ENCODE data around the gene NMNAT3.

The NMNAT3 gene

DNA sequence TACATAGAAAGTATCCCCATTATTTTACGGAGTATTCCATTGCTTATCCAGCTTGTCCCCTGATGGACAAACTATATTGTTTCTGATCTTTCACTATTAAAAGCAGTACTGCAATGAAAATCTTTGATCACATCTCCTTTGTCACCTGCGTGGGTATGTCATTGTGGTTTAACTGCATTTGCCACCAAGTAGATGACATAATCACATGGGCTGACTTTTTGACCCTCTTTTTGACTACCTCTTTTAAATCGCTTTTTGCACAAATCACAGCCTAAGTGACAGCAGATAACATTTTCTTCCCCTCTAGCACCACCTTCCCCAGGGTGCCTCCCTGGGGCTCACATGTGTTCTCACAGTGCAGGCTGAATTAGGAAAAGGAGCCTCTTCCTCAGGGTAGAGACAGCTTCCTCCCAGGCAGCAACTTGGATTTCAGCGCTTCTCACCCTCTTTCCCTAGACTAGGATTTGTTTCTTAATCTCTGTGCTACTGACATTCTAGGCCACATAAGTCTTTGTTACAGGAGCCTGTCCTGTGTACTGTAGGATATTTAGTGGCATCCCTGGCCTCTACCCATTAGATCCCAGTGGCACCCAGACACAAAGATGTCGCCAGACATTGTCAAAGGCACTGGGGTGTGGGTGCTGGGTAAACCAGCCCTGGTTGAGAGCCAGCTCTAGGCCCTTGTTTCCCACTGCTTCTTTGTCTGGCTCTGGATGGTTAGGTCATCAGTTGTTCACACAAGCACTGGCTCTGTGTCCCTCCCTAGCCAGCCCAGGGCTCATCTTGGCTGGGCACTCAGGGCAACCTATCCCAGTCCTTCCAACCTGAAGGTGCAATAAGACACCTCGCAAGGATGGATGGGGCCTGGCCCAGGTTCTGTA is 136.9 kb downstream of the NMNAT3 start:
- Histone ChIP-seq H2AFZ (ENCODE audit: low read length) (no peak overlapping the region), H3K4me2 (ENCODE audit: low read length) (no peak overlapping the region), H3K4me3 (ENCODE audit: low read depth, low read length, poor library complexity, severe bottlenecking) (no peak overlapping the region)

DNA sequence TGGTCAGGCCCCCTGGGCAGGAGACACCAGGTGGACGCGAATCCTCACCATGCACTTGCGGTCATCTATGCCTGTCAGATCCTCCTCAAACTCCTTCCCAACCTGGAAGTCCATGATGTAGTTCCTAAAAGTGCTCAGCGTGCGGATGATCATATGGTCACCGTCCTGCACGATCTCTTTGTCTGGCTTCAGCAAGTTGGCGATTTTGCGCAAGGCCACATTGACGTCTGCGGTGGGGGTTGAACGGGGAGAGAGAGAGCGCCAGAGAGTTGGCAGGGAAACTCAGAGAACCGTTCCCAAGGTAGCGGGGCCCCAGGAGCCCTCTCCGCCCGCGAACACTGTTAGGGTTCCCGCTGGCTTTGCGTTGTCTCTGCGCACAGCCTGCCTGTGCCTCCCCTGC is 139.0 kb downstream of the NMNAT3 start:
- H3K27ac ChIP-seq (ENCODE audit: low read depth, low read length, poor library complexity, severe bottlenecking): no peak overlapping the region
- TF ChIP-seq, protein P1, sequence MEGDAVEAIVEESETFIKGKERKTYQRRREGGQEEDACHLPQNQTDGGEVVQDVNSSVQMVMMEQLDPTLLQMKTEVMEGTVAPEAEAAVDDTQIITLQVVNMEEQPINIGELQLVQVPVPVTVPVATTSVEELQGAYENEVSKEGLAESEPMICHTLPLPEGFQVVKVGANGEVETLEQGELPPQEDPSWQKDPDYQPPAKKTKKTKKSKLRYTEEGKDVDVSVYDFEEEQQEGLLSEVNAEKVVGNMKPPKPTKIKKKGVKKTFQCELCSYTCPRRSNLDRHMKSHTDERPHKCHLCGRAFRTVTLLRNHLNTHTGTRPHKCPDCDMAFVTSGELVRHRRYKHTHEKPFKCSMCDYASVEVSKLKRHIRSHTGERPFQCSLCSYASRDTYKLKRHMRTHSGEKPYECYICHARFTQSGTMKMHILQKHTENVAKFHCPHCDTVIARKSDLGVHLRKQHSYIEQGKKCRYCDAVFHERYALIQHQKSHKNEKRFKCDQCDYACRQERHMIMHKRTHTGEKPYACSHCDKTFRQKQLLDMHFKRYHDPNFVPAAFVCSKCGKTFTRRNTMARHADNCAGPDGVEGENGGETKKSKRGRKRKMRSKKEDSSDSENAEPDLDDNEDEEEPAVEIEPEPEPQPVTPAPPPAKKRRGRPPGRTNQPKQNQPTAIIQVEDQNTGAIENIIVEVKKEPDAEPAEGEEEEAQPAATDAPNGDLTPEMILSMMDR (IDR thresholded peaks at IDR 0.05; ENCODE audit: low read length): no peak
- no peak for TF ChIP-seq EZH2 (IDR thresholded peaks at IDR 0.05; ENCODE audit: borderline replicate concordance, low read length)
- H3K4me3 ChIP-seq (ENCODE audit: low read depth, low read length, poor library complexity, severe bottlenecking): no peak overlapping the region
- no peaks in the 10 kb centered on the region for H3K36me3 ChIP-seq (ENCODE audit: insufficient read depth, low read length)
- no peak overlapping the region for H2AFZ ChIP-seq (ENCODE audit: low read length)
- no peak overlapping the region for H3K4me2 ChIP-seq (ENCODE audit: low read length)
- H3K9ac ChIP-seq (ENCODE audit: low read length): no peak overlapping the region
- H3K9me2 ChIP-seq (ENCODE audit: low read depth, low read length): no peaks in the 10 kb centered on the region
- no peaks in the 10 kb centered on the region for H3K4me1 ChIP-seq (ENCODE audit: insufficient read depth, low read length, severe bottlenecking)
- no peaks in the 10 kb centered on the region for H4K20me1 ChIP-seq (ENCODE audit: insufficient read depth, low read length)
- H3F3A ChIP-seq (ENCODE audit: insufficient read depth, low read length): no peaks in the 10 kb centered on the region
- H3K27me3 ChIP-seq (ENCODE audit: insufficient read depth, low read length): no peaks in the 10 kb centered on the region
- H3K79me2 ChIP-seq (ENCODE audit: insufficient read depth, low read length): no peaks in the 10 kb centered on the region
- no peaks in the 10 kb centered on the region for H3K9me3 ChIP-seq (ENCODE audit: low read length)

More for the DNA sequence above, 136.9 kb downstream of the NMNAT3 start:
- Histone ChIP-seq H3K27ac (ENCODE audit: low read depth, low read length, poor library complexity, severe bottlenecking) (no peak overlapping the region), H4K20me1 (ENCODE audit: insufficient read depth, low read length) (no peaks in the 10 kb centered on the region), H3K36me3 (ENCODE audit: insufficient read depth, low read length) (no peaks in the 10 kb centered on the region), H3K27me3 (ENCODE audit: insufficient read depth, low read length) (no peaks in the 10 kb centered on the region), H3K4me1 (ENCODE audit: insufficient read depth, low read length, severe bottlenecking) (no peaks in the 10 kb centered on the region), H3K9me2 (ENCODE audit: low read depth, low read length) (no peaks in the 10 kb centered on the region), H3K79me2 (ENCODE audit: insufficient read depth, low read length) (no peaks in the 10 kb centered on the region), H3K9me3 (ENCODE audit: low read length) (no peaks in the 10 kb centered on the region), H3F3A (ENCODE audit: insufficient read depth, low read length) (no peaks in the 10 kb centered on the region), H3K9ac (ENCODE audit: low read length) (no peak overlapping the region)
- TF ChIP-seq EZH2 (IDR thresholded peaks at IDR 0.05; ENCODE audit: borderline replicate concordance, low read length): no peak
- TF ChIP-seq, protein P1 (IDR thresholded peaks at IDR 0.05; ENCODE audit: low read length): no peak

DNA sequence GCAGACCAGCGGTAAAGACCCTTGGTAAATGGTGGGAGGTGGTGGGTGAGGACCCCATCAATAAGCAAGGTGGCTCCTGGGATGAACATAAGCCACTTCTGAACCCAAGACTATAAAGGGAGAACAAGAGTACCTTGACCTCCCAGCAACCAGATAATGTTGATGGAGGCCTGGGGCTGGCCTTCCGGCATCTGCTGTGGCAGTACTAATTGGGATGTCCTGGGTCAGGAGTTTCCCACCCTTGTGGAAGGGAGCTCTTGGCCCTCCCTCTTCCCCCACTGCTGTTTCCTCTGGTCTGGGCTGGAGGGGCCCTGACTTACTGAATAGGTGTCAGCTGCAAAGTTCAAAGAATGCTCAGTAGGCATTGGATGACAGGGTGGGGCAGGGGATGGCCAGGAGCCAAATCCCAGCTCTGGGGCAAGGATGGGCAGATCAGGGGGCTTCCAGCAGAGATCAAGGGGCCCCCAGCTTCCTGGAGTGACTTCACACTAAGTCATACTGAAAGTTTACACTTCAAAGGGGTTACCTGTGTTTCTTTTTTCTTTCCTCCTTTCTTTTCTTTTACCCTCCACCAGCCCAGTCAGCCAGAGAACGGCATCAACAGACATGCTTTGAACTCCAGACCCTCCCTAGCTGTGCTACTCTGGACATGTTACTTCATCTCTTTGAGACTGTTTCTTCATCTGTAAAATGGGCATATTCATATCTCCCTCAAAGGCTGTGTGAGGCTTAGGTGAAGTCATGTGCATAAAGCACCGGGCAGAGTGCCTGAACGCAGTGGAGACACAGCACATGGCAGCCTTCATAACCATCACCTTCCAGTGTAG is 139.8 kb downstream of the NMNAT3 start:
- Histone ChIP-seq H4K20me1 (ENCODE audit: insufficient read depth, low read length) (no peaks in the 10 kb centered on the region), H3K4me2 (ENCODE audit: low read length) (no peak overlapping the region), H3K4me1 (ENCODE audit: insufficient read depth, low read length, severe bottlenecking) (no peaks in the 10 kb centered on the region), H3K4me3 (ENCODE audit: low read depth, low read length, poor library complexity, severe bottlenecking) (no peak overlapping the region), H3K27ac (ENCODE audit: low read depth, low read length, poor library complexity, severe bottlenecking) (no peak overlapping the region), H3F3A (ENCODE audit: insufficient read depth, low read length) (no peaks in the 10 kb centered on the region), H3K9ac (ENCODE audit: low read length) (no peak overlapping the region), H3K36me3 (ENCODE audit: insufficient read depth, low read length) (no peaks in the 10 kb centered on the region), H2AFZ (ENCODE audit: low read length) (no peak overlapping the region), H3K27me3 (ENCODE audit: insufficient read depth, low read length) (no peaks in the 10 kb centered on the region), H3K79me2 (ENCODE audit: insufficient read depth, low read length) (no peaks in the 10 kb centered on the region), H3K9me3 (ENCODE audit: low read length) (no peaks in the 10 kb centered on the region), H3K9me2 (ENCODE audit: low read depth, low read length) (no peaks in the 10 kb centered on the region)
- TF ChIP-seq, protein P1 (IDR thresholded peaks at IDR 0.05; ENCODE audit: low read length): no peak
- TF ChIP-seq EZH2 (IDR thresholded peaks at IDR 0.05; ENCODE audit: borderline replicate concordance, low read length): no peak

Data from OCI-LY1 (cell line).